GM18507 (cell line): ENCODE measurements around the gene TMEM214.
"Not testable (repeated sequence)": the region's sequence is repeated elsewhere in the genome, so short reads cannot be mapped to it uniquely, and the experiment has no call there.

ENCODE experiments used
- DNase-seq: peaks from one replicate; pipeline ENCODE4 v3.0.0; 2011; ENCODE audit warnings: low read depth; ENCODE audit not compliant: insufficient read length; ENCODE audit errors: extremely low spot score
- FAIRE-seq: peaks from 2 replicates; lab custom pipeline; 2011; peaks lifted over from hg19 to GRCh38; lab: Jason Lieb, UNC

TMEM214 gene

DNA sequence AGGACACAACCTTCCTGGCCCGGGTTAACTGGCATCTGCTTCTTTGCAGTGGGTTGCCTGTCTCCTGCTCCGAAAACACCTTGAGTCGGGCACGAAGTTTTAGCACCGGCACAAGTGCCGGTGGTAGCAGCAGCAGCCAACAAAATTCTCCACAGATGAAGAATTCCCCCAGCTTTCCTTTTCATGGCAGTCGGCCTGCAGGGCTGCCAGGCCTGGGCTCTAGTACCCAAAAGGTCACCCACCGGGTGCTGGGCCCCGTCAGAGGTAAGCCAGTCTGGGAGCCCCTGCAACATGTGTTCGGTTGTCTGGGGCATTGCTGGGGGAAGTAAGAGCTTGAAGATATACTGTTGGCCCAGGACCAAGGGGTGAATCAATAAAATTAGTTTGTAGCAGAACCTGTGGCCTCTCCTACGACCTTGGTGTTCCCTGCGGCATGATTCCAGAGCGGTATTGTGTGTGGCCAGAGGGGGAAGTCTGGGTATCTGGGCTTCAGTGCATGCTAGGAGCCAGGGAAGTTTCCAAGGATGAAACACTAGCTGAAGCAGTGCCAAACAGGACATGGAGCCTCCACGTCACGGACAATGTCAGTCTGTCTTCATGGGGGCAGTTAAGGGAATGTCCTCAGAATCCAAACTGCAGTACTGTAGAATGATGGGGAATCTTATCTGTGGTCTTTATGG is 26.5 kb downstream of the TMEM214 start:
- FAIRE-seq: no peak
- no peak for DNase-seq

DNA sequence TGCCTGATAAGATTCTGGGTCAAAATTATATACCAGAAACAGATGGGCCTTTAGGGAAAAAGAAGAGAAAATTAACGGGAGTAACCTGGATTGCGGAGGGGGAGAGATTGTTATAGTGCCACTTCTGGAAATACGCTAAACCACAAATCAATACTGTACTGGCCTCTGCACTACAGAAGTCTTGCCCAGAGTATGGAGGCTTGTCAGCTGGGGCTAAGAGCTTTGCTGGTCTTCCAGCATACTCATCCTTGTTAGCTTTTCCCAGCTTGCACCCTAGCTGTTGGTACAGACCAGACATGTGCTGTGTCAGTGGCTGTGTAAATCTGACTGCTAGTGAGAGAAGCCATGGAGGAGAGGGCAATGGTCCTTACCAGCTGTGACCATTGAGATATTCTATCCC is 27.6 kb downstream of the TMEM214 start:
- FAIRE-seq: no peak
- no peak for DNase-seq

DNA sequence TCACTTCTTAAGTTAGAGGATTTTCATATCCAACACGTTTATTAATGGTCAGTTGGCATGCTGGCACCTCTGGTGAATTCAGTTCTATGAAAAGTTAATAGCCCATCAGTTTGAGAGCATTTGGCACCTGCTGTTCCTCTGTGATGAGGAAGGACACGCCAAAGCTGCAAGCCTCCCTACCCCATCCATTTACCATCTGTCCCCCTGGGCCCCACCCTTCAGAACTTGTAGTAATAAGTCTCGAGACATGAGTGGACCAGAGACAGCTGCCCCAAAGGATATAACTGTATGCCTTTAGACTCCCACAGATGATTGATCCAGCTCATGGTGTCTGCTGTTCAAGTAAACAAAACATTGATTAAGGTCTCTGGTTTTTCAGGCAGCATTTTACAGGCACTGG is 32.4 kb downstream of the TMEM214 start:
- FAIRE-seq: no peak
- no peak for DNase-seq

DNA sequence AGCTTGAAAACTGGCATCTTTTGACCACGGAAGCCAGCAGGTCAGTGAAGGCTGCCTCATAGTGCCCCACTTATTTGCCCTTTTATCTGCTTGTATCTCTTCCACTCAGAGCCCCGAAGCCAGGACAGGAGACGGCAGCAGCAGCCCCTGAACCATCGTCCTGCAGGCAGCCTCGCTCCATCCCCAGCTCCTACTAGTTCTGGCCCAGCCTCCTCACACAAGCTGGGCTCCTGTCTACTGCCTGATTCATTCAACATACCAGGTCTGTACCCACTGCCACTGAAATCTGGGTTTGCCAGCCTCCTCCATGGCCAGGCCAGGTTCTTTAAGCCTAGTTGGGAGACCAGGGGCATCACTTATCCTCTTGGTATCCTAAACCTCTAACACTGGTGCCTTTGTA is 34.6 kb downstream of the TMEM214 start:
- no peak for DNase-seq
- FAIRE-seq: no peak

GRCh38 chr2:27069436-27069835 is 36.7 kb downstream of the TMEM214 start:
- DNase-seq: no peak
- FAIRE-seq: no peak

GRCh38 chr2:27069961-27070618 is 37.3 kb downstream of the TMEM214 start:
- no peak for DNase-seq
- no peak for FAIRE-seq

DNA sequence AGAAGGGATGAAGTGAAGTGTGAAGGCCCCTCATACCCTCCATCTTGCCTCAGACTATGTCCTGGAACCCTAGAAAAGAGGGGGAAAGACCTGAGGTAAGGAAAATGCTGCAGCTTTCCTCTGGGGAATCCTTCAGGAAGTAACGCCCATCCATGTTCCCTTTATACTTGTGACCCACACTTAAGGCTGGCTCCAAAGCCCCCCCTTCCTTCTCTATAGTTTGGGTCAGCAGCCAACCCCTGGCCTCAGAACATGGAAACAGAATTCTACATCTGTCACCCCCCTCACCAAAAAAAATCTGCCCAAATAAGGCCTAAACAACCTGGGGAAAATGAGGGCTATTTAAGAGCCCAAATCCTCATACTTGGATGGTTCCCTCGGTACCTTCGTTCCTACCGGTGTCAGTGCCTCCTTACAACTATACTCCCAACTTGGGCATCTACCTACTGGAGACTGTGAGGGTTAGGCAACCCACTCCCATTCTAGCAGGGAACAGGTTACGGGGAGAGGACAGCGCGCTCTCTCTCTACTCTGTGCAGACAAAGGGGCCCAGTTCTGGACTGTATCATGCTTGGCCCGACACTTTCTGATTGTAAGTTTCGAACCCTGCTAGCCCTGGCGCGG is 38.0 kb downstream of the TMEM214 start:
- no peak for FAIRE-seq
- no peak for DNase-seq

DNA sequence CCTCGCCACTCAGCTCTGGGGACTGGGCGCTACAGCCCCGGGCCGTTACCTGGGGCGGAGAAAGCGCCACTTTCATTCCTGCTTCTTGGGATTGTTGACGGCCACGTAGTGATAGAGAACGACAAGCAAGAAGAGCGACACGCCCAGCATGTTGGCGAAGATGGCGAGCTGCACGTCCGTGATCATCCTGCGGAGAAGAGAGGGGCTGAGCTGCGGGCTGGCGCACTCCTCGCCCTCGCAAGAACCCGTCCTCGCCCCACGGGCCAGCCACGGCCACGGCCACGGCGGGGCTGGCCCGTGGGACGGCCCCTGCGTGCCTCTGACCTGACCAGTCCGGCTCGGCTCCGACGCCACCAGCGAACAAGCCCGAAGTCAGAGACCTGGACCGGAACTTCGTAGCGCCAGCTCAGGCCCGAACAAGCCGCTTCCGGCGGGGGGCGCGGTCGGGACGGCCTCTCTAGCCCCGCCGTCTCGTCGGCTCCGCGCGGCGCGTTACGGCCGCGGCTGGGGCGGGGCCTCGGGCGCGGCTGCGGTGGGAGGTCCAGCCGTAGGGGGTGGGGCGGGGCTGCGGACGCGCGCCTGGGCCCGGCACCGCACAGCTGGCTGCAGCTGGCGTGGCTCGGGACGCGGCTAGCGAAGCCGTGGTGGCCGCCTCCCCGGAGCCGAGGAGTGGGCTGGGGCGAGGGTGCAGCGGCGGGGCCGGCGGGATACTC is 38.7 kb downstream of the TMEM214 start, which contains the start of gene OST4:
OST4 (minus strand) TSS at position 378 of the 713 bp plus-strand sequence.
- peak; percentile 92 for DNase-seq
- peak; percentile 90 for FAIRE-seq

DNA sequence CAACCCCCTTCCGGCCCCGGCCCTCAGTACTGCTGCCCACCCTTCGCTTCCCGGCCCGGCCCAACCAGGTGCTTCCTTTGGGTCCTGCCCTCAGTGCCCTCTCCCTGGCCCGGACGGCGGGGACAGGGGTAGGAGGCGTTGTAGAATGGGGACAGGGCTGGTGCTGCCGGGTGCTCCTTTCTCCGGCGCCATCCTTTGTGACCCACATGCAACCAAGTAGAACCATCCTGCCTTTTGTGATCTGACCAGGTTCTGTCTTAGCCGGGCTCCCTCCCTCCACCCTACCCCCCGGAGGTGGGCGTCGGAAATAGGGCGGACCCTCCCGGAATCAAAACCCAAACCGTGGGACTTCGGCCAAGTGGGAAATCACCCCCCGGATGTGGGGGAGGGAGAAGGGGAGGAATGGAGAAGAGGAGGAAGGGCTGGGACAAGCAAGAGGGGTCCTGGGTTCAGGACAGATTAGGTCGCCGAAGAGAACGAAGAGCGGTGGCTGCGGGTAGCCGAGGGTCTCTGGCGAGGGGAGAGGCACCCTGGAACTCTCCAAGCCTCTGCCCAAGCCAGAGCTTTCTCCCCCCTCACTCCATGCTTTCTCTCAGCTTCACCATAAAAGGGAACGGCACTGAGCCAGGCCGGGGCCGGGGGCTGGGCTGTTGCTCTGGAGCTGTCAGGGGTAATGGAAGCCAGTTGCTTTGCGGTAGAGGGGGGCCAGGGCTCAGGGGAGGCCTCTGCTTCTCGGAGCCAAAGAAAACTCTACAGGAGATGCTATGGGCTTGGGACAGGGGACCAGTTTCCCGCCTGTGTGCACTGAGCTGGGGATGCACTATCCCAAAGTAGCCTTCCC is 39.4 kb downstream of the TMEM214 start:
- DNase-seq: no peak
- no peak for FAIRE-seq

- no peak for DNase-seq
- FAIRE-seq: no peak
These were observed 40.2 kb downstream of the TMEM214 start for GRCh38 chr2:27072920-27073319.

GRCh38 chr2:27073782-27074181 is 41.0 kb downstream of the TMEM214 start:
- FAIRE-seq (no peak), DNase-seq (no peak)

DNA sequence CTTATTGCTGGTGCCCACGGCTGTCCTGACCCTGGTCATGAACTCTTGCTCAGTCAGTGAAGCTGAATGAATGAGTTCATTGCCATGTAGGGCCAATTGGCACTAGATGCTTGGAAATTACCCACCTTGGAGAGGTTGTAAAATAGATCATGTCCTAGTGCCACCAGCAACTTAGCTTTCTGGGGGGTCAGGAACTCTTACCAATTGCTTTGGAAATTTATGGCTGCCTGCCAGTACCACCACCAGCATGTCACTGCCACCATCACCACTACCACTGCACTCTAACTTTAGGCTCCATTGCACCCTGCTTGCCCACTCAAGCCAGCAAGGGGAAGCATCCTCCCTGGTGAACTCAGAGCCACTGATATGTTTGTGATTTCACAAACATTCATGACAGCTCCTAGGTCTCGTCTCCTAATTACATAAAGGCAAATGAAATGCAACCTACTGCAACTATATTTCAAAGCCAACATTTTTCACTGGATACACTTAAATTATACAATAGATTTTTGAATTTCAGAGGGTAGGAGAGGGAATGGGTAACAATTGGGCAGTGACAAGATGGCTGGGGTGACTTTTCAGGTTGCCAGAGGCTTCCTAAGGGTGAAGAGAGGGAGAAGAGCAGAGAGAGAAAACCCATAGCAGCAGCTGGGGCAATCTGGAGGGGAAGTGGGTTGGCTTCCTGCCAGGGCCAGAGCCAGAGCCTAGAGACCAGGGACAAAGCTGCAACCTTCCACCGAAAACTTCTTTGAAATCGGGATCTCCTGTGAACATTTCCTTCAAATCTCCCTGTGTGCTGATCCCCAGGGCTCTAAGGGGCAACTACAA is 42.2 kb downstream of the TMEM214 start:
- no peak for DNase-seq
- peak; percentile 80 for FAIRE-seq

GRCh38 chr2:27075566-27075871 is 42.8 kb downstream of the TMEM214 start:
- not testable (repeated sequence) for FAIRE-seq, DNase-seq

DNA sequence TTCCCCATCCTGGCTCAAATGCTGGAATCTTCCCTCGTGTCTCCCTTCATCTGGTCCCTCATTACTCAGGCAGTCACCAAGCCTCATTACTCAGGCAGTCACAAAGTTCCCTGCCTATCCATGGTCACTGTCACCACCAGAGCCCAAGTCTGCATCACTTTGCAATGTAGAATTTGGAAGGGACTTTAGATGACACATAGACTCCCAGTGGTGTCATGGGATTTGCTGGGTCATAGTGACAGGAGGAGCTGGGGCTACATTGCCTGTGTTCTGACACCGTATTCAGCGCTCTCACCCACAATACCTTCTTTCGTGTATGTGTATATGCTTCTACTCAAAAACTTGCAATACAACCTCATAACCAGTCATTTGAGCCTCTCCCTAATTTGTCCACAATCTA is 43.6 kb downstream of the TMEM214 start:
- DNase-seq (no peak), FAIRE-seq (no peak)

DNA sequence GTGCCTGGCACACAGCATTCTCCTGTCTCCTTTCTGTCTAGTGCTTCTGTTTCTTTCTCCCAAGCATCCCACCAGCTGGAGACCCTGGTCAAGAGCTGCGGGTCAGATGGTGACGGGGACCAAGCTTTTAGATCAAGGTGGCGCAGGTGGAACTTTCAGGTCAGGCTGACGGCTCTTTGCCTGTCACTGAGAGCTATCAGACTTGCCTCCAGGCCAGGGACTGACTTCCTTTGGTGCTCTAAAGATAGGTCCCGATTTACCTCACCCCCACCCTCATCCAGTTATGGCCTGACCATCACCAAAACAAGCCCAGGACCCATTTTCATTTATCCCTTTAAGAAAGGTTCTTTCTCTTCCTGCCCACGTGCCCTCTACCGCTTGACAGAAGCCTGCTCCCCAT is 44.5 kb downstream of the TMEM214 start:
- FAIRE-seq (no peak), DNase-seq (no peak)

- no peak for DNase-seq
- no peak for FAIRE-seq
These were observed 45.8 kb downstream of the TMEM214 start, which contains the start of gene EMILIN1 for GRCh38 chr2:27078267-27079194. Gene EMILIN1 (plus strand): TSS chr2:27078615. CDS start chr2:27079066, 451 bp downstream.

GRCh38 chr2:27079233-27080139 is 46.7 kb downstream of the TMEM214 start:
- DNase-seq: no peak
- FAIRE-seq: no peak
